Measurements from ENCODE around the gene NQO2. TPM values are rescaled to one million over a fixed set of nuclear protein-coding genes. Genes with fewer than 3 reads are reported as not detected.

The NQO2 gene
- total and polyA plus RNA-seq, 2 of the 13 experiments (the other 11 are each of a cell fraction or from before 2014, with no cell fraction given) = 32.2 to 56.5 TPM

- no peak for TF ChIP-seq RNF219 (CRISPR knock-in tag; IDR thresholded peaks at IDR 0.05)
- TF ChIP-seq MYC (CRISPR knock-in tag; IDR thresholded peaks at IDR 0.05; ENCODE audit: borderline replicate concordance) = no peak
- 0 out of 2 replicates have a peak, but pooled peaks have one; percentile 25 for TF ChIP-seq FOXP4 (CRISPR knock-in tag; IDR thresholded peaks at IDR 0.05)
- TF ChIP-seq ZNF263 (CRISPR knock-in tag; IDR thresholded peaks at IDR 0.05) = peak; percentile 46
- 0 out of 2 replicates have a peak, but pooled peaks have one; percentile 37 for TF ChIP-seq PAXIP1 (CRISPR knock-in tag; conservative IDR thresholded peaks at IDR 0.05)
- TF ChIP-seq TMF1 (CRISPR knock-in tag; IDR thresholded peaks at IDR 0.05; ENCODE audit: low read depth) = no peak
- TF ChIP-seq NCOA2 (CRISPR knock-in tag; IDR thresholded peaks at IDR 0.05) = no peak; the same call in 1 of the 2 replicates
- no peak for TF ChIP-seq ZNF737 (CRISPR knock-in tag; IDR thresholded peaks at IDR 0.05; ENCODE audit: borderline replicate concordance)
- TF ChIP-seq KDM5A (IDR thresholded peaks at IDR 0.05; ENCODE audit: borderline replicate concordance, low read length) = peak; percentile 7; the same call in 1 of the 2 replicates
- peak; percentile 51 for TF ChIP-seq SALL1 (CRISPR knock-in tag; IDR thresholded peaks at IDR 0.05)
- no peak for TF ChIP-seq AHR (CRISPR knock-in tag; IDR thresholded peaks at IDR 0.05)
- no peak for TF ChIP-seq SP5 (CRISPR knock-in tag; IDR thresholded peaks at IDR 0.05; ENCODE audit: borderline replicate concordance, low read depth)
- TF ChIP-seq GABPB1 (CRISPR knock-in tag; IDR thresholded peaks at IDR 0.05) = no peak; the same call in 1 of the 2 replicates
- TF ChIP-seq ZNF687 (CRISPR knock-in tag; IDR thresholded peaks at IDR 0.05) = no peak
- no peak for TF ChIP-seq NFKB2 (CRISPR knock-in tag; IDR thresholded peaks at IDR 0.05; ENCODE audit: borderline replicate concordance)
- no peak; the same call in 1 of the 2 replicates for TF ChIP-seq ZNF335 (CRISPR knock-in tag; IDR thresholded peaks at IDR 0.05)
Observed at GRCh38 chr6:2989332-2990247, 10.1 kb upstream of the NQO2 start (continued).
